CD14-positive monocyte (primary cell): ENCODE measurements around the gene TTC9B. TPM values are rescaled to one million over a fixed set of nuclear protein-coding genes. Genes with fewer than 3 reads are reported as not detected.

Source experiments
- DNase-seq, 3 donors: peaks; one replicate each; pipeline ENCODE4 v3.0.0-alpha.2; 2011 to 2022
- H2AFZ ChIP-seq: 2 replicates; pipeline ENCODE4 v1.6.0; 2012; ENCODE audit warnings: mild to moderate bottlenecking, low read depth, low read length, inconsistent platforms; ENCODE audit not compliant: insufficient read depth, poor library complexity, severe bottlenecking
- H3K27ac ChIP-seq, 2 donors: 1 replicate in 1 of 2; 2 replicates in 1 of 2; pipeline ENCODE4 v1.5.1; 2012 to 2013; ENCODE audit warnings: low read length in 2 of 2, control low read depth in 1 of 2, inconsistent platforms in 1 of 2, low read depth in 1 of 2, mild to moderate bottlenecking in 1 of 2
- H3K27me3 ChIP-seq, 2 donors: one replicate each; pipeline versions ENCODE4 v1.6.0 to v1.6.1; 2011 to 2013; ENCODE audit warnings: low read length in 2 of 2; ENCODE audit not compliant: control insufficient read depth in 2 of 2, insufficient read depth in 2 of 2
- H3K36me3 ChIP-seq, 2 donors: replicated peaks in 1 of 2; 1 replicate in 1 of 2; 2 replicates in 1 of 2; pipeline versions ENCODE4 v1.5.1 to v1.6.1; 2012 to 2013; ENCODE audit warnings: low read length in 2 of 2, control low read depth in 1 of 2, inconsistent platforms in 1 of 2, mild to moderate bottlenecking in 1 of 2; ENCODE audit not compliant: insufficient read depth in 2 of 2, control insufficient read depth in 1 of 2
- H3K4me1 ChIP-seq, 2 donors: 1 replicate in 1 of 2; 2 replicates in 1 of 2; pipeline versions ENCODE4 v1.5.1 to v1.6.1; 2012 to 2013; ENCODE audit warnings: low read length in 2 of 2, control low read depth in 1 of 2, inconsistent platforms in 1 of 2, mild to moderate bottlenecking in 1 of 2, moderate library complexity in 1 of 2; ENCODE audit not compliant: insufficient read depth in 2 of 2, control insufficient read depth in 1 of 2
- H3K4me2 ChIP-seq: replicated peaks from 2 replicates; pipeline ENCODE3; 2012; ENCODE audit warnings: low read length, moderate library complexity, mild to moderate bottlenecking; ENCODE audit not compliant: poor library complexity, severe bottlenecking; ENCODE audit errors: extremely low read depth
- H3K4me3 ChIP-seq, 3 experiments: fragments of 200-600 bp in 1 of 3; sonication (generic) in 1 of 3; replicated peaks in 1 of 3; 1 replicate in 2 of 3; 2 replicates in 1 of 3; pipeline ENCODE4 v1.5.1; 2011 to 2013; ENCODE audit warnings: low read length in 3 of 3, mild to moderate bottlenecking in 3 of 3, control low read depth in 2 of 3, low read depth in 2 of 3, inconsistent platforms in 1 of 3, moderate library complexity in 1 of 3
- H3K79me2 ChIP-seq: 2 replicates; pipeline ENCODE4 v1.6.0; 2012; ENCODE audit warnings: mild to moderate bottlenecking, control low read depth, inconsistent platforms, low read length, moderate library complexity; ENCODE audit not compliant: insufficient read depth
- H3K9ac ChIP-seq: 2 replicates; pipeline ENCODE4 v1.6.0; 2017; ENCODE audit warnings: low read length, mild to moderate bottlenecking; ENCODE audit not compliant: insufficient read depth, poor library complexity, severe bottlenecking
- H3K9me3 ChIP-seq, 2 donors: replicated peaks in 1 of 2; 1 replicate in 1 of 2; 2 replicates in 1 of 2; pipeline versions ENCODE4 v1.5.1 to v1.6.1; 2012 to 2013; ENCODE audit warnings: low read length in 2 of 2, control low read depth in 1 of 2; ENCODE audit not compliant: control insufficient read depth in 1 of 2, insufficient read depth in 1 of 2
- H4K20me1 ChIP-seq: 2 replicates; pipeline ENCODE4 v1.6.0; 2012; ENCODE audit warnings: mild to moderate bottlenecking, low read length, control low read depth, moderate library complexity; ENCODE audit not compliant: insufficient read depth
- H3K27ac Mint-ChIP-seq, 7 donors: one replicate each; pipeline ENCODE4 v1.8.0; 2020; ENCODE audit warnings: mild to moderate bottlenecking in 7 of 7, mixed read lengths in 7 of 7, moderate library complexity in 6 of 7, inconsistent platforms in 2 of 7
- H3K27me3 Mint-ChIP-seq, 3 donors: one replicate each; pipeline ENCODE4 v1.8.0; 2021 to 2022; ENCODE audit warnings: low read depth in 3 of 3, mild to moderate bottlenecking in 3 of 3, mixed read lengths in 3 of 3, moderate library complexity in 3 of 3, inconsistent platforms in 1 of 3
- H3K36me3 Mint-ChIP-seq, 2 donors: one replicate each; pipeline ENCODE4 v1.8.0; 2020; ENCODE audit warnings: mixed read lengths in 2 of 2, inconsistent platforms in 1 of 2, mild to moderate bottlenecking in 1 of 2
- H3K4me1 Mint-ChIP-seq: one replicate; pipeline ENCODE4 v1.8.0; 2020; ENCODE audit warnings: mild to moderate bottlenecking, mixed read lengths
- H3K4me3 Mint-ChIP-seq, 2 donors: one replicate each; pipeline ENCODE4 v1.8.0; 2020; ENCODE audit warnings: mild to moderate bottlenecking in 2 of 2, mixed read lengths in 2 of 2, moderate library complexity in 1 of 2
- H3K9me3 Mint-ChIP-seq, 7 donors: one replicate each; pipeline ENCODE4 v1.8.0; 2020 to 2022; ENCODE audit warnings: mixed read lengths in 7 of 7, mild to moderate bottlenecking in 6 of 7, moderate library complexity in 6 of 7, inconsistent platforms in 2 of 7
- WGBS: methylation state at CpG from one replicate; pipeline ENCODE4 v1.1.5; 2013; ENCODE audit warnings: missing lambda C conversion rate; ENCODE audit not compliant: insufficient coverage; 5-methylcytosine and 5-hydroxymethylcytosine counted together
- intact Hi-C, 2 donors: fragments of 100-400 bp; cut with micrococcal nuclease; formaldehyde crosslinking; loops; one replicate each; pipeline versions ENCODE4 v1.15.0 to v1.15.1; 2023
- polyA plus RNA-seq, 3 donors: library from polyadenylated mRNA; depleted of rRNA in 1 of 3; unstranded in 2 of 3; stranded (reverse) in 1 of 3; fragments of 300-500 nt in 2 of 3; fragments of >200 nt in 1 of 3; fragmentation: Illumina TruSeq in 2 of 3; gene quantifications; 1 replicate in 2 of 3; 2 replicates in 1 of 3; pipeline ENCODE4 v1.2.3, GENCODE V29; 2012 to 2021
- TF ChIP-seq, protein P1 (sequence below): fragments of 200-600 bp; IDR thresholded peaks from one replicate; pipeline ENCODE4 v1.8.0; 2022; ENCODE audit warnings: antibody characterized with exemption, mild to moderate bottlenecking

TTC9B gene
- polyA plus RNA-seq, 3 donors, result not detected

- H3K27ac Mint-ChIP-seq, result peak overlapping the region in 1 of 7 donors; percentile 60
- TF ChIP-seq, protein P1, sequence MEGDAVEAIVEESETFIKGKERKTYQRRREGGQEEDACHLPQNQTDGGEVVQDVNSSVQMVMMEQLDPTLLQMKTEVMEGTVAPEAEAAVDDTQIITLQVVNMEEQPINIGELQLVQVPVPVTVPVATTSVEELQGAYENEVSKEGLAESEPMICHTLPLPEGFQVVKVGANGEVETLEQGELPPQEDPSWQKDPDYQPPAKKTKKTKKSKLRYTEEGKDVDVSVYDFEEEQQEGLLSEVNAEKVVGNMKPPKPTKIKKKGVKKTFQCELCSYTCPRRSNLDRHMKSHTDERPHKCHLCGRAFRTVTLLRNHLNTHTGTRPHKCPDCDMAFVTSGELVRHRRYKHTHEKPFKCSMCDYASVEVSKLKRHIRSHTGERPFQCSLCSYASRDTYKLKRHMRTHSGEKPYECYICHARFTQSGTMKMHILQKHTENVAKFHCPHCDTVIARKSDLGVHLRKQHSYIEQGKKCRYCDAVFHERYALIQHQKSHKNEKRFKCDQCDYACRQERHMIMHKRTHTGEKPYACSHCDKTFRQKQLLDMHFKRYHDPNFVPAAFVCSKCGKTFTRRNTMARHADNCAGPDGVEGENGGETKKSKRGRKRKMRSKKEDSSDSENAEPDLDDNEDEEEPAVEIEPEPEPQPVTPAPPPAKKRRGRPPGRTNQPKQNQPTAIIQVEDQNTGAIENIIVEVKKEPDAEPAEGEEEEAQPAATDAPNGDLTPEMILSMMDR, result no peak
- Histone ChIP-seq H2AFZ (no peak overlapping the region), H3K79me2 (no peaks in the 10 kb centered on the region), H3K27ac (no peak overlapping the region), H3K9ac (no peak overlapping the region), H3K4me1 (no peaks in the 10 kb centered on the region), H3K9me3 (peaks cover 0 to 1% of the 10 kb centered on the region in 2 donors), H3K27me3 (peaks cover 11 to 17% of the 10 kb centered on the region in 2 donors), H3K4me3 (no peak overlapping the region), H3K36me3 (peaks cover 36 to 40% of the 10 kb centered on the region in 2 donors), H3K4me2 (no peak overlapping the region), H4K20me1 (no peaks in the 10 kb centered on the region)
- 93% methylated on average over 5 of the region's 16 CpGs for WGBS
- intact Hi-C loops, result no loop called here
- peaks cover 23 to 32% (median 31%) of the 10 kb centered on the region in 3 donors for H3K27me3 Mint-ChIP-seq
- no peak overlapping the region for H3K4me3 Mint-ChIP-seq
- H3K4me1 Mint-ChIP-seq, result peaks cover 1% of the 10 kb centered on the region
- no peak for DNase-seq
- peaks cover 0 to 3% (median 0%) of the 10 kb centered on the region in 7 donors for H3K9me3 Mint-ChIP-seq
- peaks cover 25 to 36% of the 10 kb centered on the region in 2 donors for H3K36me3 Mint-ChIP-seq
Measured at GRCh38 chr19:40231544-40232424, 13.6 kb upstream of the TTC9B start.

GRCh38 chr19:40231057-40231456 lies 12.9 kb upstream of the TTC9B start:
- H3K4me3 Mint-ChIP-seq, result no peak overlapping the region
- Histone ChIP-seq H3K36me3 (peaks cover 29 to 33% of the 10 kb centered on the region in 2 donors), H3K9me3 (peaks cover 0 to 8% of the 10 kb centered on the region in 2 donors), H3K4me2 (no peak overlapping the region), H3K4me1 (no peaks in the 10 kb centered on the region), H2AFZ (no peak overlapping the region), H4K20me1 (no peaks in the 10 kb centered on the region), H3K9ac (no peak overlapping the region), H3K4me3 (no peak overlapping the region), H3K79me2 (no peaks in the 10 kb centered on the region), H3K27ac (no peak overlapping the region), H3K27me3 (peaks cover 18 to 24% of the 10 kb centered on the region in 2 donors)
- TF ChIP-seq, protein P1, result no peak
- H3K9me3 Mint-ChIP-seq, result peaks cover 0 to 5% (median under 1%) of the 10 kb centered on the region in 7 donors
- 80% methylated on average over 1 of the region's 6 CpGs for WGBS
- H3K27me3 Mint-ChIP-seq, result peaks cover 31 to 40% (median 38%) of the 10 kb centered on the region in 3 donors
- DNase-seq, result no peak
- peaks cover 19 to 29% of the 10 kb centered on the region in 2 donors for H3K36me3 Mint-ChIP-seq
- intact Hi-C loops, result no loop called here
- H3K4me1 Mint-ChIP-seq, result peaks cover 4% of the 10 kb centered on the region
- no peak overlapping the region for H3K27ac Mint-ChIP-seq
